Tibial nerve (tissue), 4 donors: ENCODE measurements around the gene MYNN.

Experiments used
- CTCF ChIP-seq, 5 experiments: fragments of 200-600 bp in 3 of 5; fragments of 450-650 bp in 2 of 5; sonication (generic) in 3 of 5; IDR thresholded peaks; one replicate each; pipeline ENCODE4 v1.5.1; 2016 to 2019; ENCODE audit warnings: antibody characterized with exemption in 5 of 5, mild to moderate bottlenecking in 3 of 5, moderate library complexity in 2 of 5
- EP300 ChIP-seq, 2 donors: sonication (generic); formaldehyde crosslinking; IDR thresholded peaks; one replicate each; pipeline ENCODE4 v1.6.1; 2017; ENCODE audit warnings: antibody characterized with exemption in 2 of 2, mild to moderate bottlenecking in 1 of 2
- POLR2A ChIP-seq, 2 donors: fragments of 450-650 bp; IDR thresholded peaks; one replicate each; pipeline ENCODE4 v1.6.1; 2017; ENCODE audit warnings: antibody characterized with exemption in 2 of 2, mild to moderate bottlenecking in 2 of 2, moderate library complexity in 2 of 2

- TF ChIP-seq CTCF (IDR thresholded peaks at IDR 0.05) (no peak), POLR2A (IDR thresholded peaks at IDR 0.05) (no peak), EP300 (IDR thresholded peaks at IDR 0.05) (no peak)
Measured at GRCh38 chr3:169792359-169792758, 19.2 kb downstream of the MYNN start.
